Stimulated activated CD4-positive, alpha-beta T cell treated with anti-CD3 and anti-CD28 coated beads, Interleukin-1b, Interleukin-23, amount 100 ng/mL, for 24 hours (primary cell): ENCODE measurements around the gene NDUFB2.
"Not testable (repeated sequence)": the region's sequence is repeated elsewhere in the genome, so short reads cannot be mapped to it uniquely, and the experiment has no call there.

Experiments used
- DNase-seq, 4 experiments: peaks; one replicate each; pipeline ENCODE4 v3.0.0-alpha.2; 2020; ENCODE audit warnings: low read depth in 4 of 4, low spot score in 1 of 4

NDUFB2 gene

GRCh38 chr7:140696680-140697446, at the start of gene NDUFB2:
NDUFB2 (plus strand) TSS chr7:140696708; CDS start chr7:140696745, 37 bp downstream.
- DNase-seq = peak in 3 of 4 experiments; percentile 62 to 90 (median 63)

GRCh38 chr7:140646931-140647647, 49.4 kb upstream of the NDUFB2 start:
- no peak for DNase-seq

- no peak for DNase-seq
Measured at GRCh38 chr7:140649556-140650205, 46.8 kb upstream of the NDUFB2 start.

GRCh38 chr7:140650367-140650766, 46.1 kb upstream of the NDUFB2 start:
- no peak for DNase-seq

GRCh38 chr7:140653319-140654108, 43.0 kb upstream of the NDUFB2 start:
- DNase-seq = no peak

GRCh38 chr7:140654109-140654387, 42.5 kb upstream of the NDUFB2 start:
- no peak for DNase-seq

- no peak for DNase-seq
Measured at GRCh38 chr7:140654661-140655060, 41.8 kb upstream of the NDUFB2 start.

GRCh38 chr7:140655511-140656408, 40.7 kb upstream of the NDUFB2 start:
- DNase-seq = no peak

GRCh38 chr7:140656548-140657515, 39.7 kb upstream of the NDUFB2 start:
- no peak for DNase-seq

GRCh38 chr7:140657891-140658290, 38.6 kb upstream of the NDUFB2 start:
- DNase-seq = no peak

- DNase-seq = no peak
Measured at GRCh38 chr7:140659856-140660255, 36.7 kb upstream of the NDUFB2 start.

- DNase-seq = no peak
Measured at GRCh38 chr7:140661124-140661523, 35.4 kb upstream of the NDUFB2 start.

GRCh38 chr7:140662938-140663337, 33.6 kb upstream of the NDUFB2 start:
- not testable (repeated sequence) for DNase-seq

- no peak for DNase-seq
Measured at GRCh38 chr7:140667476-140667875, 29.0 kb upstream of the NDUFB2 start.

- DNase-seq = no peak
Measured at GRCh38 chr7:140668641-140669040, 27.9 kb upstream of the NDUFB2 start.

- DNase-seq = no peak
Measured at GRCh38 chr7:140669352-140669751, 27.2 kb upstream of the NDUFB2 start.

GRCh38 chr7:140669862-140670261, 26.6 kb upstream of the NDUFB2 start:
- DNase-seq = not testable (repeated sequence)

GRCh38 chr7:140670343-140670935, 26.1 kb upstream of the NDUFB2 start:
- DNase-seq = no peak

- DNase-seq = no peak
Measured at GRCh38 chr7:140671966-140672365, 24.5 kb upstream of the NDUFB2 start.
